ENCODE results near the gene NFE2L2. TPM values are rescaled to one million over a fixed set of nuclear protein-coding genes. Genes with fewer than 3 reads are reported as not detected.
A peak's percentile ranks its signal among the peaks of the same experiment; 100 is the strongest.

The NFE2L2 gene
- total RNA-seq, 6 experiments from 2014 or later = 59.0 to 76.5 (median 67.8) TPM

GRCh38 chr2:177264209-177264692 is 276 bp downstream of the NFE2L2 start:
- Mint-ChIP-seq H3K27me3 (ENCODE audit: insufficient read depth) (peaks cover 2% of the 10 kb centered on the region; the same call in 1 of the 2 replicates), H3K27ac (peak overlapping the region; percentile 93), H3K4me3 (peak overlapping the region; percentile 94), H3K4me1 (ENCODE audit: low read depth) (peaks cover 45% of the 10 kb centered on the region), H3K36me3 (ENCODE audit: low read depth) (peaks cover 21% of the 10 kb centered on the region), H3K9me3 (no peaks in the 10 kb centered on the region)
- no peak for TF ChIP-seq CTCF (IDR thresholded peaks at IDR 0.05)
- no peak for DNase-seq

- peaks cover 2% of the 10 kb centered on the region; the same call in 1 of the 2 replicates for H3K27me3 Mint-ChIP-seq (ENCODE audit: insufficient read depth)
- peak overlapping the region; percentile 93 for H3K27ac Mint-ChIP-seq
- H3K4me1 Mint-ChIP-seq (ENCODE audit: low read depth) = peaks cover 45% of the 10 kb centered on the region
- peaks cover 25% of the 10 kb centered on the region for H3K36me3 Mint-ChIP-seq (ENCODE audit: low read depth)
- TF ChIP-seq CTCF (IDR thresholded peaks at IDR 0.05) = peak; percentile 92
- peak overlapping the region; percentile 94 for H3K4me3 Mint-ChIP-seq
- peak; percentile 97 for DNase-seq
- no peaks in the 10 kb centered on the region for H3K9me3 Mint-ChIP-seq
Observed at GRCh38 chr2:177263451-177264208, 897 bp downstream of the NFE2L2 start.

DNA sequence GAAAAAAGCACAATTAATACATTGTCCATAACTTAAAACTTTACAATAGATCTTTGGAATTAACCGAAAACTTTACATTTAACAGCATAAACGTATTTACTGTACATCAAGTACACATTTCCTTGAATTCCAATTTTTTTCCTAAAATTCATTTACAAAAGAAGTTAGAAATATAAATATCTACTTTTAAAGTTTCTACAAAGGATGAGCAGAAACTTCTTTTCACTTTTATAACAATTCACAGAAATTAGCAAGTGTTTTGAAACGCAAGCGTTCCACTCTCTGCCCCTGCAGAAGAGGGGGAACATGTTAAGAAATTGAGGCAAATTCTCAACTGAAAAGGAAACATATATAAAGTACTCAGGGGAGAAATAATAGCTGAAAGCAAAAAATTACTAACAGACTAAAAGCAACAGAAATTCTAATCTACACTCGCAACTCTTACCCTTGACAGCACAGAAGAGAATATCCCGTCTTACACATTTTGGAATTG is 1.5 kb downstream of the NFE2L2 start:
- peaks cover 2% of the 10 kb centered on the region; the same call in 1 of the 2 replicates for H3K27me3 Mint-ChIP-seq (ENCODE audit: insufficient read depth)
- no peak for TF ChIP-seq CTCF (IDR thresholded peaks at IDR 0.05)
- H3K27ac Mint-ChIP-seq = peak overlapping the region; percentile 93
- 0 out of 2 replicates have a peak, but pooled peaks cover 4% of the 10 kb centered on the region for H3K9me3 Mint-ChIP-seq
- no peak for DNase-seq
- peaks cover 31% of the 10 kb centered on the region for H3K36me3 Mint-ChIP-seq (ENCODE audit: low read depth)
- peaks cover 45% of the 10 kb centered on the region for H3K4me1 Mint-ChIP-seq (ENCODE audit: low read depth)
- H3K4me3 Mint-ChIP-seq = peak overlapping the region; percentile 94

- peak overlapping the region; percentile 94 for H3K4me3 Mint-ChIP-seq
- TF ChIP-seq CTCF (IDR thresholded peaks at IDR 0.05) = no peak
- H3K27me3 Mint-ChIP-seq (ENCODE audit: insufficient read depth) = peaks cover 2% of the 10 kb centered on the region; the same call in 1 of the 2 replicates
- peaks cover 40% of the 10 kb centered on the region for H3K36me3 Mint-ChIP-seq (ENCODE audit: low read depth)
- H3K27ac Mint-ChIP-seq = peak overlapping the region; percentile 93
- H3K9me3 Mint-ChIP-seq = 0 out of 2 replicates have a peak, but pooled peaks cover 6% of the 10 kb centered on the region
- H3K4me1 Mint-ChIP-seq (ENCODE audit: low read depth) = peaks cover 49% of the 10 kb centered on the region
- DNase-seq = no peak
Observed at GRCh38 chr2:177262092-177262491, 2.4 kb downstream of the NFE2L2 start.

DNA sequence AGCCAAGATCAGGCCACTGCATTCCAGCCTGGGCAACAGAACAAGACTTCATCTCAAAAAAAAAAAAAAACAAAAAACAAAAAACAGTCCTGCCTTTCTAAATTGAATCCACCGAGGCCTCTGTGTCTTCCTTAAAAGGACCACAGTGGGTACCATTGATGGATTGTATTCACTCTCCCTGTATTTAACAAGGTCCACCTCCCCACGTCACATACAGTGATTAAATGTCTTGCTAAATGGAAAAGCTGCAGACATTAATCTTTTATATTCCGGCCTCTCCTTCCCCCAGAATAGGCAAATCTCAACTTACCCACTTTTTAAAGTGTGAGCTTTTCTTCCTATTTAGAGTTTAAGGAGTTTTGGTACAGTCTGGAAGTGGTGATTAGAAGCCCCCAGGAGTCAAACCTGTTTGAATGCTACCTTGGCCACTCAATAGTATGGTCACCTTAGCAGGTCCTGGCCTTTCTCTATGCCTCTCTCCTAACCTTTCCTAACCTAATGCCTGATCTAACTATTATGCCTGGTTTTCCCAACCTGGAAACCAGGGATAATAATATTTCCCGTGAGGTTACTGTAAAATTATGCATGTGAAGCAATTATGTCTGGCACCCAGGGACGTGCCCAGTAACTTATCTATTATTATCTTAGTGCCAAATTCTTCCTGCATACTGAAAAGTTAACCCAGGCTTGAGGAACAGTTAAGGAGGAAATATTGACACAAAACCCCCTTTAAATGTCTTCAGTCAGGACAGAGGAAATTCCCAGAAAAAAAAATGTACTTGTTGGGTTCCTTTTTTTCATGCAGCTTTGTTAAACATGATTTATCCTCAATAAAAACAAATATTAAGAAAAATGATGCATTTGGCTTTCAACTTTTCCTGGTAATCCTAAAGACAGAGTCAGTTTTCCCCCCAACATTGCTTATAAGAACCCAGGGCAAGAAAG is 3.1 kb downstream of the NFE2L2 start:
- peaks cover 49% of the 10 kb centered on the region for H3K4me1 Mint-ChIP-seq (ENCODE audit: low read depth)
- H3K27ac Mint-ChIP-seq = peak overlapping the region; percentile 93

More for the DNA sequence above, 3.1 kb downstream of the NFE2L2 start:
- peak overlapping the region; percentile 94 for H3K4me3 Mint-ChIP-seq
- TF ChIP-seq CTCF (IDR thresholded peaks at IDR 0.05) = no peak
- H3K36me3 Mint-ChIP-seq (ENCODE audit: low read depth) = peaks cover 41% of the 10 kb centered on the region
- 0 out of 2 replicates have a peak, but pooled peaks cover 6% of the 10 kb centered on the region for H3K9me3 Mint-ChIP-seq
- no peak for DNase-seq
- H3K27me3 Mint-ChIP-seq (ENCODE audit: insufficient read depth) = peaks cover 2% of the 10 kb centered on the region; the same call in 1 of the 2 replicates

Data from HFFc6 (cell line).